GM12873 (cell line): ENCODE results near the gene SIM2.

Experiments used
- TF ChIP-seq, protein P1 (sequence below): IDR thresholded peaks from 2 replicates; pipeline ENCODE4 v1.5.1; 2012; ENCODE audit warnings: low read depth, mild to moderate bottlenecking, moderate library complexity, low read length, control low read depth; ENCODE audit not compliant: insufficient read depth; ENCODE audit errors: missing control alignments

Gene SIM2, protein sequence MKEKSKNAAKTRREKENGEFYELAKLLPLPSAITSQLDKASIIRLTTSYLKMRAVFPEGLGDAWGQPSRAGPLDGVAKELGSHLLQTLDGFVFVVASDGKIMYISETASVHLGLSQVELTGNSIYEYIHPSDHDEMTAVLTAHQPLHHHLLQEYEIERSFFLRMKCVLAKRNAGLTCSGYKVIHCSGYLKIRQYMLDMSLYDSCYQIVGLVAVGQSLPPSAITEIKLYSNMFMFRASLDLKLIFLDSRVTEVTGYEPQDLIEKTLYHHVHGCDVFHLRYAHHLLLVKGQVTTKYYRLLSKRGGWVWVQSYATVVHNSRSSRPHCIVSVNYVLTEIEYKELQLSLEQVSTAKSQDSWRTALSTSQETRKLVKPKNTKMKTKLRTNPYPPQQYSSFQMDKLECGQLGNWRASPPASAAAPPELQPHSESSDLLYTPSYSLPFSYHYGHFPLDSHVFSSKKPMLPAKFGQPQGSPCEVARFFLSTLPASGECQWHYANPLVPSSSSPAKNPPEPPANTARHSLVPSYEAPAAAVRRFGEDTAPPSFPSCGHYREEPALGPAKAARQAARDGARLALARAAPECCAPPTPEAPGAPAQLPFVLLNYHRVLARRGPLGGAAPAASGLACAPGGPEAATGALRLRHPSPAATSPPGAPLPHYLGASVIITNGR

DNA sequence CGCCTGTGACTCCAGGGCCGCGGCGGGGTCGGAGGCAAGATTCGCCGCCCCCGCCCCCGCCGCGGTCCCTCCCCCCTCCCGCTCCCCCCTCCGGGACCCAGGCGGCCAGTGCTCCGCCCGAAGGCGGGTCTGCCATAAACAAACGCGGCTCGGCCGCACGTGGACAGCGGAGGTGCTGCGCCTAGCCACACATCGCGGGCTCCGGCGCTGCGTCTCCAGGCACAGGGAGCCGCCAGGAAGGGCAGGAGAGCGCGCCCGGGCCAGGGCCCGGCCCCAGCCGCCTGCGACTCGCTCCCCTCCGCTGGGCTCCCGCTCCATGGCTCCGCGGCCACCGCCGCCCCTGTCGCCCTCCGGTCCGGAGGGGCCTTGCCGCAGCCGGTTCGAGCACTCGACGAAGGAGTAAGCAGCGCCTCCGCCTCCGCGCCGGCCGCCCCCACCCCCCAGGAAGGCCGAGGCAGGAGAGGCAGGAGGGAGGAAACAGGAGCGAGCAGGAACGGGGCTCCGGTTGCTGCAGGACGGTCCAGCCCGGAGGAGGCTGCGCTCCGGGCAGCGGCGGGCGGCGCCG is at the start of gene SIM2:
Gene SIM2 (plus strand): TSS at position 135 of the 565 bp plus-strand sequence. CDS start 632 bp downstream, outside the sequence.
- TF ChIP-seq, protein P1, sequence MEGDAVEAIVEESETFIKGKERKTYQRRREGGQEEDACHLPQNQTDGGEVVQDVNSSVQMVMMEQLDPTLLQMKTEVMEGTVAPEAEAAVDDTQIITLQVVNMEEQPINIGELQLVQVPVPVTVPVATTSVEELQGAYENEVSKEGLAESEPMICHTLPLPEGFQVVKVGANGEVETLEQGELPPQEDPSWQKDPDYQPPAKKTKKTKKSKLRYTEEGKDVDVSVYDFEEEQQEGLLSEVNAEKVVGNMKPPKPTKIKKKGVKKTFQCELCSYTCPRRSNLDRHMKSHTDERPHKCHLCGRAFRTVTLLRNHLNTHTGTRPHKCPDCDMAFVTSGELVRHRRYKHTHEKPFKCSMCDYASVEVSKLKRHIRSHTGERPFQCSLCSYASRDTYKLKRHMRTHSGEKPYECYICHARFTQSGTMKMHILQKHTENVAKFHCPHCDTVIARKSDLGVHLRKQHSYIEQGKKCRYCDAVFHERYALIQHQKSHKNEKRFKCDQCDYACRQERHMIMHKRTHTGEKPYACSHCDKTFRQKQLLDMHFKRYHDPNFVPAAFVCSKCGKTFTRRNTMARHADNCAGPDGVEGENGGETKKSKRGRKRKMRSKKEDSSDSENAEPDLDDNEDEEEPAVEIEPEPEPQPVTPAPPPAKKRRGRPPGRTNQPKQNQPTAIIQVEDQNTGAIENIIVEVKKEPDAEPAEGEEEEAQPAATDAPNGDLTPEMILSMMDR: no peak

DNA sequence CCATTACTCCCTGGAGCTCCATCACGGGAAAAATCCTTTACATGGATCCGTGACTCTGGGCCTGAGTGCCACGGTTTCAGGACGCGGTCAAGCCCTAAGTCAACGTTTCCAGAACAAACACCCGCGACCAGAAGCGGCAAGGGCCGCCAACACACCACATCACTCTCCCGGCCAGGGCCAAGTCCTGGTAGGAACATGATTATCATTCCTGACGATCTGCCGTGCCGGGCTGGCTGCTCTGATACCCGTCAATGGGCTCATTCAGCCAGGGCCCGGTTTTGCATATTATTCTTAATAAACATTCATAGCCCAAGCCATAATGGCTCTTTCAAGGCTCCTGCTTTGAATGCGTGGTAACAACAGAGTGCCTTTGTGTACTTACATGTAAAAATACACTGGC is 44.6 kb upstream of the SIM2 start:
- TF ChIP-seq, protein P1: no peak

DNA sequence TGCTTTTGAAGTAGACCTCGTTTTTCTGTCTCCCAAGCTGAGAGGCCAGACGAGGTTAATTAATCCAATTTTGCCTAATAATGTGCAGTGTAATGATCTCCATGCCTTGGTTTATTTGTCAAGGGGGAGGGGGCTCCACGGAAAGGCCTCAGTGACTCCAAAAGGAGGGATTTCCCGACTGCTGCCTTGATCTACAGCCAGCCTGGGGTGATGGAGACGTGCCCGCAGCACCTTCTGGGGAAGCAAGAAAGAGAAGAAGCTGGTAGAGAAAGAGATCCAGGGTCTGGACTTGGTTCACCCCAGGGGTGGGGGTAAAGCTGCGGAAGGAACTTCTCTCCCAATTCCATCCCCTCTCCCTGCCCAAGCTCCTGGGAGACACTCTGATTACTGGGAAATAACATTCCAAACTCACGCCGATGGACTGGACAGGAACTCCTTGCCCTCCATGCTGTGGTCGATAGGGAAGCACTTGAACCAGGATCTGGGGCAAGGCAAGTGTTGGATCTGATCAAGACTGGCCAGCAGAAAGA is 44.1 kb upstream of the SIM2 start:
- TF ChIP-seq, protein P1: no peak

DNA sequence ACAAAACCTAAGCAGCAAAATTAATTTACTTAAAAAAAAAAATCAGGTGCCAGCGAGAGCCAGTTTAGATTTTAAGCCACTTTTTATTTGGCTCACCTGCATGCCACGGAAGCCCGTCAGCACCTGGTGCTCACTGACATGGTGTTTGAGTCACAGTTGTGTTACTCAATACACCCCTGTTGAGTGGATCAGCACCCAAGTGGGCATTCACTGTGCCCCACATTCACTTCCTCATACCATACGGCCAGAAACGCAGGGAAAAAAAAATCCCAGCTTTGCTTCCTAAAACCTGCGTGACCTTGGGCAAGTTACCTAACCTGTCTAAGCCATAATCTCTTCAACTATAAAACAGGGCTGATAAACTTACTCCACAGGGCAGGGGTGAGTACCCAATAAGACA is 42.8 kb upstream of the SIM2 start:
- TF ChIP-seq, protein P1: no peak

DNA sequence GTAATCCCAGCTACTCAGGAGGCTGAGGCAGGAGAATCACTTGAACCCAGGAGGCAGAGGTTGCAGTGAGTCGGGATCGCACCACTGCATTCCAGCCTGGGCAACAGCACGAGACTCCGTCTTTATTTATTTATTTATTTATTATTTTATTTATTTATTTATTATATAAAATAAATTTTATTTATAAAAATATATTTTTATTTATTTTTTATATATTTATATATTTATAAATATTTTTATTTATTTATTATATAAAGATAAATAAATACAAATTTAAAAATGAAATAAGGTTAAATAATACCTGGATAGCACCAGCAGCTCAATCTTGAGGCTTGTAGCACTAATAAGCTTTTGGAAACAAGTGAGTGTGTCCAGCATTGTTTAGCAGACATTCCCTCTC is 40.9 kb upstream of the SIM2 start:
- TF ChIP-seq, protein P1: no peak

DNA sequence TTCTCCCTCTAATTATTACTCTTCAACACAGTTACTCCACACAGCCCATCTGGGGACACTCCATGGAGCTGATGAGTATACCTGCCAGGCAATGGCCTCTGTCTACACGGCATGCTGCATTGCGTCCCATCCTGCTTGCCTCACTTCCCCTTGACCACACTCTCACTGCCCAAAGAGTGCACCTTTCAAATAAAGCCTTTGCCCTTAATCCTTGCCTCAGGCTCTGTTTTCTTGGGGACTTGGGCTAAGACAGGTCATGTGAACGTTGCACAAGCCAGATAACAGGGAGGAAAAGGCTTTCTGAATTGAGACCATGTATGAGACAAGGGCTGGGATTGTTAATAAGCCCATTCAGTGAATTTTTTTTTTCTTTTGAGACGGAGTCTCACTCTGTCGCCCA is 40.0 kb upstream of the SIM2 start:
- TF ChIP-seq, protein P1: no peak
